Epithelial cell of esophagus (primary cell): ENCODE results near the gene IGSF9.
"Not testable (repeated sequence)": the region's sequence is repeated elsewhere in the genome, so short reads cannot be mapped to it uniquely, and the experiment has no call there.

Experiments
- DNase-seq: peaks from one replicate; pipeline ENCODE4 v3.0.0; 2010; ENCODE audit warnings: low read depth
- H3K4me3 ChIP-seq: 2 replicates; pipeline ENCODE4 v1.5.1; 2011; ENCODE audit warnings: mild to moderate bottlenecking, low read length, control low read depth
- CTCF ChIP-seq: IDR thresholded peaks from 2 replicates; pipeline ENCODE4 v1.5.1; 2011; ENCODE audit warnings: low read depth, mild to moderate bottlenecking, low read length, control low read depth, inconsistent platforms; ENCODE audit not compliant: insufficient read depth; ENCODE audit errors: missing control alignments

The IGSF9 gene

GRCh38 chr1:159914252-159915018 is 31.0 kb downstream of the IGSF9 start:
- peak; percentile 44 for DNase-seq
- TF ChIP-seq CTCF: no peak

GRCh38 chr1:159913451-159914192 is 31.8 kb downstream of the IGSF9 start:
- H3K4me3 ChIP-seq: no peak overlapping the region
- DNase-seq: peak; percentile 61
- no peak for TF ChIP-seq CTCF

More at GRCh38 chr1:159914252-159915018, 31.0 kb downstream of the IGSF9 start:
- H3K4me3 ChIP-seq: no peak overlapping the region

- no peak for DNase-seq
- no peak overlapping the region for H3K4me3 ChIP-seq
- no peak for TF ChIP-seq CTCF
Observed at GRCh38 chr1:159911326-159912070, 33.9 kb downstream of the IGSF9 start.

GRCh38 chr1:159908031-159908940 is 37.1 kb downstream of the IGSF9 start:
- no peak for DNase-seq
- TF ChIP-seq CTCF: no peak
- H3K4me3 ChIP-seq: no peak overlapping the region

- no peak for TF ChIP-seq CTCF
- H3K4me3 ChIP-seq: no peak overlapping the region
- no peak for DNase-seq
Observed at GRCh38 chr1:159906960-159907359, 38.5 kb downstream of the IGSF9 start.

- H3K4me3 ChIP-seq, DNase-seq: not testable (repeated sequence)
Observed at GRCh38 chr1:159904036-159904435, 41.4 kb downstream of the IGSF9 start.
